ENCODE measurements around the gene PLCD1.
"Not testable (repeated sequence)": the region's sequence is repeated elsewhere in the genome, so short reads cannot be mapped to it uniquely, and the experiment has no call there.

The PLCD1 gene

DNA sequence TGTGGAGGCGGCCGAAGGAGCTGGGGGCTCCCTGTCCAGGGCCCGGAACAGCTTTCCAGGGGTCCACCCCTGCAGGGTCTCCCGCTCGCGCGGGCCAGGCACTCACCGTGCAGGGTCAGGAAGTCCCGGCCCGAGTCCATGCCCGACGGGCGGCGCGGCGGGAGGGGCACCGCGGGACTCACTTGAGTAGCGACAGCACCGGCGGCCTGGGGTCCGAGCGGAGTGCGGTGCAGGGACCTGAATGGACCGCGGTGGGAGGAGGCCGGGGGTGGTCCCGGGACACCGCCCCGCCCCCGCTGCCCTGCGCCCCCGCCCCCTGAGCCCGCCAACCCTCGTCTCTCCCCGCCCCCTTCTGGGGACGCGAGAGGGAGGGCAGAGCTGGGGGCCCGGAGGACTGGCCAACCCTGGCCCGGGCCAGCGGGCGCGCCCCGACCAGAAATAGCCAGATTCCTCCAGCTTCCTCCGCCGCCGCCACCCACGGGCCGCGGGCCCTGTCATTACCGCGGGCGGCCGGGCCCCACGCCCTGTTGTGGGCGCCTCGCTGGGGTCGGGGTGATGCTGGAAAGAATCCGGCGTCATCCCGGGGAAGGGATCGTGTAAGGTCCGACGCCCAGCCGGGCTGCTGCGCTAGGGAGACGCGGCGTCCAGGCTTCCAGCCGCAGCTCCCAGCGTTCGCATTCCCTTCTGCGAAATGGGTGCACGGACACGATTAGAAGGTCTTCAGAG lies at the start of gene PLCD1:
TSS of gene PLCD1 (minus strand) at position 243 of the 726 bp plus-strand sequence. CDS start at position 140, 103 bp downstream.
- Histone ChIP-seq H2AFZ (ENCODE audit: low read length) (no peak within 1 kb of the TSS), H3F3A (ENCODE audit: low read depth) (no peaks in the 10 kb centered on the region), H3K4me1 (ENCODE audit: insufficient read depth, low read length, poor library complexity, severe bottlenecking) (peaks cover 9% of the 10 kb centered on the region), H3K9me2 (replicated peaks; ENCODE audit: low read depth, low read length) (no peaks in the 10 kb centered on the region), H4K20me1 (ENCODE audit: insufficient read depth, low read length, poor library complexity, severe bottlenecking) (no peaks in the 10 kb centered on the region), H3K27me3 (ENCODE audit: insufficient read depth, low read length, poor library complexity, severe bottlenecking) (no peaks in the 10 kb centered on the region), H3K4me2 (ENCODE audit: low read depth, low read length, poor library complexity, severe bottlenecking) (no peak within 1 kb of the TSS), H3K36me3 (ENCODE audit: insufficient read depth, low read length) (no peaks in the 10 kb centered on the region), H3K4me3 (ENCODE audit: low read length, poor library complexity, severe bottlenecking) (no peak within 1 kb of the TSS), H3K9ac (ENCODE audit: low read depth, low read length, poor library complexity, severe bottlenecking) (no peak within 1 kb of the TSS), H3K9me3 (ENCODE audit: insufficient read depth, low read depth, low read length) (no peaks in the 10 kb centered on the region), H3K79me2 (ENCODE audit: insufficient read depth, low read length) (no peaks in the 10 kb centered on the region)
- TF ChIP-seq EZH2phosphoT487 (IDR thresholded peaks at IDR 0.05; ENCODE audit: borderline replicate concordance), result no peak
- TF ChIP-seq CTCF (conservative IDR thresholded peaks at IDR 0.05; ENCODE audit: low read length), result no peak

GRCh38 chr3:38077073-38077472 lies 47.6 kb upstream of the PLCD1 start:
- H3K9me2 ChIP-seq (replicated peaks; ENCODE audit: low read depth, low read length); H2AFZ ChIP-seq (ENCODE audit: low read length); H4K20me1 ChIP-seq (ENCODE audit: insufficient read depth, low read length, poor library complexity, severe bottlenecking); H3K4me3 ChIP-seq (ENCODE audit: low read length, poor library complexity, severe bottlenecking); H3K9ac ChIP-seq (ENCODE audit: low read depth, low read length, poor library complexity, severe bottlenecking); H3K36me3 ChIP-seq (ENCODE audit: insufficient read depth, low read length); H3K27me3 ChIP-seq (ENCODE audit: insufficient read depth, low read length, poor library complexity, severe bottlenecking); H3K4me1 ChIP-seq (ENCODE audit: insufficient read depth, low read length, poor library complexity, severe bottlenecking); H3K4me2 ChIP-seq (ENCODE audit: low read depth, low read length, poor library complexity, severe bottlenecking); H3K79me2 ChIP-seq (ENCODE audit: insufficient read depth, low read length); H3F3A ChIP-seq (ENCODE audit: low read depth); H3K9me3 ChIP-seq (ENCODE audit: insufficient read depth, low read depth, low read length): not testable (repeated sequence)

DNA sequence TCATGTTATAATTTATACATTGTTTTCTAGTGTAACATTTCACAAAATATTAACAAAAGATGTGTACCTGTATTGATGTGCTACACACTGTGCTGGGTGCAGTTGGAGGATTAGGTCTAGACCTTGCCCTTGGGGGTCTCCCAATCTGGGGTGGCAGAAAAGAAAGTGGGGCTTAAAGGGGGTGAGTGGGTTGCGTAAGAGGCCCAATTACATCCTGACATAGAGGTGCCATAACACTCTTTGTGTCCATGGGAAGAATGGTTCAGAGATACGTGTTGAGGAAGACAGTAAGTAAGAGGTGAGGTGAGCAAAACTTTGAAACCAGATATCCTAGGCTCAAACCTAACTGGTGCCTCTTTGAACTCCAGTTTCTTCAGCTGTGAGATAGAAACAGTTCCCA lies 40.6 kb upstream of the PLCD1 start:
- H3F3A ChIP-seq (ENCODE audit: low read depth), result no peaks in the 10 kb centered on the region
- H3K4me1 ChIP-seq (ENCODE audit: insufficient read depth, low read length, poor library complexity, severe bottlenecking), result no peaks in the 10 kb centered on the region
- H3K9me3 ChIP-seq (ENCODE audit: insufficient read depth, low read depth, low read length), result no peaks in the 10 kb centered on the region
- no peaks in the 10 kb centered on the region for H4K20me1 ChIP-seq (ENCODE audit: insufficient read depth, low read length, poor library complexity, severe bottlenecking)
- H3K9ac ChIP-seq (ENCODE audit: low read depth, low read length, poor library complexity, severe bottlenecking), result no peak overlapping the region
- H3K27me3 ChIP-seq (ENCODE audit: insufficient read depth, low read length, poor library complexity, severe bottlenecking), result no peaks in the 10 kb centered on the region
- H3K79me2 ChIP-seq (ENCODE audit: insufficient read depth, low read length), result no peaks in the 10 kb centered on the region
- no peak overlapping the region for H3K4me3 ChIP-seq (ENCODE audit: low read length, poor library complexity, severe bottlenecking)
- TF ChIP-seq CTCF (conservative IDR thresholded peaks at IDR 0.05; ENCODE audit: low read length), result no peak
- no peaks in the 10 kb centered on the region for H3K36me3 ChIP-seq (ENCODE audit: insufficient read depth, low read length)
- H3K4me2 ChIP-seq (ENCODE audit: low read depth, low read length, poor library complexity, severe bottlenecking), result no peak overlapping the region
- no peaks in the 10 kb centered on the region for H3K9me2 ChIP-seq (replicated peaks; ENCODE audit: low read depth, low read length)
- no peak overlapping the region for H2AFZ ChIP-seq (ENCODE audit: low read length)
